IMR-90 (cell line): Measurements from ENCODE around the gene TPPP. TPM values are rescaled to one million over a fixed set of nuclear protein-coding genes. Genes with fewer than 3 reads are reported as not detected.

ENCODE experiments used
- ATAC-seq: fragments of 200-7000 bp; cut with Tn5 transposase; 2 replicates; pipeline ENCODE4 v1.9.1; 2020; ENCODE audit warnings: low read depth, mild to moderate bottlenecking, moderate library complexity
- BruUV-seq: library from RNA; stranded (reverse); fragments of 400-500 nt; replicated peaks from 2 replicates; lab custom pipeline; 2021; lab: Mats Ljungman, UMichigan
- CTCF ChIA-PET: fragments of 300-600 bp; formaldehyde crosslinking; extraction: SDS; loops from one replicate; lab custom pipeline; 2021; ENCODE audit warnings: antibody characterized with exemption; lab: Yijun Ruan, JAX
- POLR2A ChIA-PET: fragments of 300-600 bp; sonication (Branson Sonifier 250); formaldehyde crosslinking; loops from one replicate; lab custom pipeline; 2022; ENCODE audit warnings: antibody characterized with exemption; ENCODE audit not compliant: unreplicated experiment; lab: Charles Lee
- DNase-seq: peaks from one replicate; pipeline ENCODE4 v3.0.0; 2013
- H2AFZ ChIP-seq: replicated peaks from 2 replicates; pipeline ENCODE3; 2013; ENCODE audit warnings: low read length, mild to moderate bottlenecking; ENCODE audit not compliant: poor library complexity
- H2AK5ac ChIP-seq: 2 replicates; pipeline ENCODE4 v1.6.1; 2013; ENCODE audit warnings: low read depth, low read length, inconsistent platforms
- H2AK9ac ChIP-seq: replicated peaks from 2 replicates; pipeline ENCODE3; 2013; ENCODE audit warnings: mild to moderate bottlenecking, low read depth, low read length, moderate library complexity; ENCODE audit not compliant: poor library complexity
- H2BK120ac ChIP-seq: 2 replicates; pipeline ENCODE4 v1.6.1; 2013; ENCODE audit warnings: low read depth, low read length, inconsistent platforms
- H2BK15ac ChIP-seq: 3 replicates; pipeline ENCODE4 v1.6.1; 2013; ENCODE audit warnings: low read depth, low read length, inconsistent platforms
- H2BK20ac ChIP-seq: 2 replicates; pipeline ENCODE4 v1.6.1; 2013; ENCODE audit warnings: low read depth, mild to moderate bottlenecking, inconsistent platforms, low read length, moderate library complexity
- H2BK5ac ChIP-seq: 2 replicates; pipeline ENCODE4 v1.6.1; 2013; ENCODE audit warnings: mild to moderate bottlenecking, low read depth, low read length, inconsistent platforms; ENCODE audit not compliant: poor library complexity, severe bottlenecking
- H3K14ac ChIP-seq: replicated peaks from 2 replicates; pipeline ENCODE4 v1.6.1; 2013; ENCODE audit warnings: low read depth, low read length, inconsistent platforms
- H3K18ac ChIP-seq: 2 replicates; pipeline ENCODE4 v1.6.1; 2013; ENCODE audit warnings: low read depth, low read length, control low read depth
- H3K23ac ChIP-seq: 2 replicates; pipeline ENCODE4 v1.6.1; 2013; ENCODE audit warnings: low read depth, low read length, inconsistent platforms
- H3K27ac ChIP-seq: 2 replicates; pipeline ENCODE4 v1.5.1; 2013; ENCODE audit warnings: mild to moderate bottlenecking, control low read depth, low read length; ENCODE audit not compliant: insufficient read depth
- H3K27me3 ChIP-seq: 2 replicates; pipeline ENCODE4 v1.6.1; 2013; ENCODE audit warnings: low read length; ENCODE audit not compliant: control insufficient read depth, insufficient read depth
- H3K36me3 ChIP-seq: 2 replicates; pipeline ENCODE4 v1.6.1; 2013; ENCODE audit warnings: low read length, mixed read lengths; ENCODE audit not compliant: control insufficient read depth, insufficient read depth
- H3K4ac ChIP-seq: 2 replicates; pipeline ENCODE4 v1.6.1; 2013; ENCODE audit warnings: low read depth, low read length, inconsistent platforms
- H3K4me1 ChIP-seq: 2 replicates; pipeline ENCODE4 v1.6.1; 2013; ENCODE audit warnings: low read length, mixed read lengths; ENCODE audit not compliant: control insufficient read depth, insufficient read depth
- H3K4me2 ChIP-seq: 2 replicates; pipeline ENCODE4 v1.6.1; 2013; ENCODE audit warnings: low read depth, mild to moderate bottlenecking, control low read depth, low read length, moderate library complexity
- H3K4me3 ChIP-seq: 2 replicates; pipeline ENCODE4 v1.5.1; 2013; ENCODE audit warnings: low read depth, mild to moderate bottlenecking, control low read depth, low read length, moderate library complexity; ENCODE audit not compliant: insufficient read depth
- H3K56ac ChIP-seq: 2 replicates; pipeline ENCODE4 v1.6.1; 2013; ENCODE audit warnings: low read length, inconsistent platforms; ENCODE audit not compliant: insufficient read depth; ENCODE audit errors: extremely low read depth
- H3K79me1 ChIP-seq, 2 experiments: 2 replicates each; pipeline ENCODE4 v1.6.1; 2013; ENCODE audit warnings: low read length in 2 of 2, inconsistent platforms in 1 of 2, low read depth in 1 of 2
- H3K9ac ChIP-seq: 2 replicates; pipeline ENCODE4 v1.6.1; 2013; ENCODE audit warnings: low read depth, low read length, control low read depth
- H3K9me1 ChIP-seq: 2 replicates; pipeline ENCODE4 v1.6.1; 2013; ENCODE audit warnings: low read length, inconsistent platforms; ENCODE audit not compliant: insufficient read depth
- H3K9me3 ChIP-seq: 2 replicates; pipeline ENCODE4 v1.6.1; 2013; ENCODE audit warnings: low read length; ENCODE audit not compliant: control insufficient read depth, insufficient read depth
- H4K20me1 ChIP-seq: 2 replicates; pipeline ENCODE4 v1.6.1; 2013; ENCODE audit warnings: low read length, inconsistent platforms; ENCODE audit not compliant: insufficient read depth
- H4K5ac ChIP-seq: 2 replicates; pipeline ENCODE4 v1.6.1; 2013; ENCODE audit warnings: mild to moderate bottlenecking, low read depth, low read length, control low read depth
- H4K8ac ChIP-seq, 2 experiments: 2 replicates each; pipeline ENCODE4 v1.6.1; 2013; ENCODE audit warnings: low read depth in 2 of 2, low read length in 2 of 2, control low read depth in 1 of 2, inconsistent platforms in 1 of 2
- H4K91ac ChIP-seq: 2 replicates; pipeline ENCODE4 v1.6.1; 2013; ENCODE audit warnings: low read depth, low read length, inconsistent platforms; ENCODE audit not compliant: insufficient read depth
- BHLHE40 ChIP-seq: fragments of 150-350 bp; IDR thresholded peaks from 2 replicates; pipeline ENCODE4 v1.6.1; 2016; ENCODE audit warnings: mild to moderate bottlenecking, low read depth, low read length
- CEBPB ChIP-seq: IDR thresholded peaks from 2 replicates; pipeline ENCODE4 v1.6.1; 2012; ENCODE audit warnings: low read depth, low read length, improper control_type of control experiment
- CHD1 ChIP-seq: IDR thresholded peaks from 2 replicates; pipeline ENCODE4 v1.6.1; 2012; ENCODE audit warnings: low read depth, low read length, improper control_type of control experiment
- FOS ChIP-seq: fragments of 150-350 bp; IDR thresholded peaks from 2 replicates; pipeline ENCODE4 v1.6.1; 2016; ENCODE audit warnings: low read depth, low read length
- MAFK ChIP-seq: IDR thresholded peaks from 2 replicates; pipeline ENCODE4 v1.6.1; 2012; ENCODE audit warnings: low read depth, low read length, improper control_type of control experiment
- MXI1 ChIP-seq: IDR thresholded peaks from 2 replicates; pipeline ENCODE4 v1.6.1; 2012; ENCODE audit warnings: low read depth, mild to moderate bottlenecking, low read length, moderate library complexity, borderline replicate concordance
- NFE2L2 ChIP-seq: fragments of 150-350 bp; IDR thresholded peaks from 2 replicates; pipeline ENCODE4 v1.6.1; 2016; ENCODE audit warnings: low read depth, mild to moderate bottlenecking, low read length
- POLR2A ChIP-seq: IDR thresholded peaks from 2 replicates; pipeline ENCODE4 v1.6.1; 2012; ENCODE audit warnings: mild to moderate bottlenecking, low read depth, low read length
- RAD21 ChIP-seq: IDR thresholded peaks from 2 replicates; pipeline ENCODE4 v1.6.1; 2012; ENCODE audit warnings: low read length, improper control_type of control experiment
- RCOR1 ChIP-seq: IDR thresholded peaks from 2 replicates; pipeline ENCODE4 v1.6.1; 2012; ENCODE audit warnings: mild to moderate bottlenecking, low read length, improper control_type of control experiment; ENCODE audit not compliant: insufficient replicate concordance
- WGBS, 2 experiments: methylation state at CpG; one replicate each; pipeline versions ENCODE4 v1.1.5 to v1.1.7; 2013; ENCODE audit warnings: missing lambda C conversion rate in 2 of 2; ENCODE audit not compliant: insufficient read length in 1 of 2; ENCODE audit errors: extremely low coverage in 2 of 2; 5-methylcytosine and 5-hydroxymethylcytosine counted together
- dilution Hi-C: fragments of 300-500 bp; cut with HindIII; formaldehyde crosslinking; loops from one replicate; pipeline ENCODE4 v1.14.3; 2018; ENCODE audit warnings: low sequenced_read_pairs; ENCODE audit not compliant: unreplicated experiment
- in situ Hi-C: fragments of 300-500 bp; cut with MboI; formaldehyde crosslinking; loops from 3 replicates; pipeline ENCODE4 v1.14.3; 2019; ENCODE audit warnings: low sequenced_read_pairs, inconsistent platforms, mixed read lengths
- intact Hi-C: fragments of 100-400 bp; cut with micrococcal nuclease; formaldehyde crosslinking; loops from 2 replicates; pipeline ENCODE4 v1.10.0; 2022
- polyA plus RNA-seq, 3 experiments: library from polyadenylated mRNA; depleted of rRNA; stranded (reverse); fragments of >200 nt; gene quantifications; 2 replicates each; pipeline ENCODE4 v1.2.3, GENCODE V29; 2012; ENCODE audit warnings: low replicate concordance in 1 of 3
- total RNA-seq: library from RNA; depleted of rRNA; stranded (reverse); fragments of >200 nt; gene quantifications from 2 replicates; pipeline ENCODE4 v1.2.3, GENCODE V29; 2012
- TF ChIP-seq, protein P1 (sequence below): fragments of 150-350 bp; IDR thresholded peaks from 2 replicates; pipeline ENCODE4 v1.6.1; 2016; ENCODE audit warnings: low read depth, mild to moderate bottlenecking, low read length, moderate library complexity, borderline replicate concordance
- TF ChIP-seq, protein P2 (sequence below): fragments of 150-350 bp; IDR thresholded peaks from 2 replicates; pipeline ENCODE4 v1.6.1; 2017; ENCODE audit warnings: mild to moderate bottlenecking, antibody characterized with exemption, low read length, low read depth
- TF ChIP-seq, protein P3 (sequence below): conservative IDR thresholded peaks from 2 replicates; pipeline ENCODE4 v1.5.1; 2012; ENCODE audit warnings: mild to moderate bottlenecking, low read depth, low read length, improper control_type of control experiment

Gene TPPP
- total and polyA plus RNA-seq, 2 of the 4 experiments (the other 2 are of a cell fraction) = under 0.01 to 0.07 TPM

DNA sequence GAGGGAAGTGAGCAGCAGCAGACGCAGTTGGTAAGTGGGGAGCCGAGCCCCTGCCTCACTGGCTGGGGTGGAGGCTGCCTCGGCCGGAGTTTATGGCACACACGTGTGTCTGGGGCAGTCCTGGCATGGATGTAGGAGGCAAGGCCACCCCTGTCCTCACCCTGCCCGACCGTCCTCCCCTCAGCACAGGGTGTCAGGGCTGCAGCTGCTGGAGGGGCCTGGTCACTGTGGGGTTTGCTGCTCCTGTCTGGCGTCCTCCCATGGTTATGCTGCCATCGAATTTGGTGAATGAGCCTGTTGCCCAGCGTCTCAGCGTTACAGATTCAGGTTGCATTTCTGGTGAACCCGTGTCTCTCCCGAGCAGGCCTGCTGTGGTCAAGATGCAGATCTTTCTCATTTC lies 48.6 kb downstream of the TPPP start:
- ChIA-PET POLR2A (no interaction called here), CTCF (no interaction called here)
- Histone ChIP-seq H3K36me3 (peaks cover 18% of the 10 kb centered on the region), H4K5ac (no peak overlapping the region), H3K4me1 (no peaks in the 10 kb centered on the region), H3K9ac (no peak overlapping the region), H3K4me3 (no peak overlapping the region), H2BK120ac (no peak overlapping the region), H4K20me1 (no peaks in the 10 kb centered on the region), H3K18ac (no peak overlapping the region), H2BK5ac (no peak overlapping the region), H3K27ac (no peak overlapping the region), H4K91ac (no peak overlapping the region), H2BK20ac (no peak overlapping the region), H2AFZ (no peak overlapping the region), H3K27me3 (no peaks in the 10 kb centered on the region), H3K4ac (no peak overlapping the region), H2AK5ac (no peak overlapping the region), H3K4me2 (no peak overlapping the region), H4K8ac (no peak overlapping the region), H2AK9ac (no peak overlapping the region), H3K23ac (no peak overlapping the region), H3K9me3 (no peaks in the 10 kb centered on the region), H3K56ac (no peak overlapping the region), H3K14ac (no peak overlapping the region), H3K79me1 (no peaks in the 10 kb centered on the region; a peak in 1 of 4 replicates), H3K9me1 (0 out of 2 replicates have a peak, but pooled peaks cover 3% of the 10 kb centered on the region), H2BK15ac (no peak overlapping the region)
- no TSS peak for BruUV-seq
- TF ChIP-seq BHLHE40 (no peak), RAD21 (no peak), MAFK (no peak), MXI1 (no peak), RCOR1 (no peak), NFE2L2 (no peak), FOS (no peak), CHD1 (no peak), CEBPB (no peak), POLR2A (no peak)
- TF ChIP-seq, protein P1, sequence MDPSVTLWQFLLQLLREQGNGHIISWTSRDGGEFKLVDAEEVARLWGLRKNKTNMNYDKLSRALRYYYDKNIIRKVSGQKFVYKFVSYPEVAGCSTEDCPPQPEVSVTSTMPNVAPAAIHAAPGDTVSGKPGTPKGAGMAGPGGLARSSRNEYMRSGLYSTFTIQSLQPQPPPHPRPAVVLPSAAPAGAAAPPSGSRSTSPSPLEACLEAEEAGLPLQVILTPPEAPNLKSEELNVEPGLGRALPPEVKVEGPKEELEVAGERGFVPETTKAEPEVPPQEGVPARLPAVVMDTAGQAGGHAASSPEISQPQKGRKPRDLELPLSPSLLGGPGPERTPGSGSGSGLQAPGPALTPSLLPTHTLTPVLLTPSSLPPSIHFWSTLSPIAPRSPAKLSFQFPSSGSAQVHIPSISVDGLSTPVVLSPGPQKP = no peak
- TF ChIP-seq, protein P2, sequence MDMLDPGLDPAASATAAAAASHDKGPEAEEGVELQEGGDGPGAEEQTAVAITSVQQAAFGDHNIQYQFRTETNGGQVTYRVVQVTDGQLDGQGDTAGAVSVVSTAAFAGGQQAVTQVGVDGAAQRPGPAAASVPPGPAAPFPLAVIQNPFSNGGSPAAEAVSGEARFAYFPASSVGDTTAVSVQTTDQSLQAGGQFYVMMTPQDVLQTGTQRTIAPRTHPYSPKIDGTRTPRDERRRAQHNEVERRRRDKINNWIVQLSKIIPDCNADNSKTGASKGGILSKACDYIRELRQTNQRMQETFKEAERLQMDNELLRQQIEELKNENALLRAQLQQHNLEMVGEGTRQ = no peak
- TF ChIP-seq, protein P3, sequence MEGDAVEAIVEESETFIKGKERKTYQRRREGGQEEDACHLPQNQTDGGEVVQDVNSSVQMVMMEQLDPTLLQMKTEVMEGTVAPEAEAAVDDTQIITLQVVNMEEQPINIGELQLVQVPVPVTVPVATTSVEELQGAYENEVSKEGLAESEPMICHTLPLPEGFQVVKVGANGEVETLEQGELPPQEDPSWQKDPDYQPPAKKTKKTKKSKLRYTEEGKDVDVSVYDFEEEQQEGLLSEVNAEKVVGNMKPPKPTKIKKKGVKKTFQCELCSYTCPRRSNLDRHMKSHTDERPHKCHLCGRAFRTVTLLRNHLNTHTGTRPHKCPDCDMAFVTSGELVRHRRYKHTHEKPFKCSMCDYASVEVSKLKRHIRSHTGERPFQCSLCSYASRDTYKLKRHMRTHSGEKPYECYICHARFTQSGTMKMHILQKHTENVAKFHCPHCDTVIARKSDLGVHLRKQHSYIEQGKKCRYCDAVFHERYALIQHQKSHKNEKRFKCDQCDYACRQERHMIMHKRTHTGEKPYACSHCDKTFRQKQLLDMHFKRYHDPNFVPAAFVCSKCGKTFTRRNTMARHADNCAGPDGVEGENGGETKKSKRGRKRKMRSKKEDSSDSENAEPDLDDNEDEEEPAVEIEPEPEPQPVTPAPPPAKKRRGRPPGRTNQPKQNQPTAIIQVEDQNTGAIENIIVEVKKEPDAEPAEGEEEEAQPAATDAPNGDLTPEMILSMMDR = no peak
- DNase-seq = no peak
- no peak for ATAC-seq
- intact Hi-C loops (no loop called here), in situ Hi-C loops (no loop called here), dilution Hi-C loops (no loop called here)
- WGBS, 2 experiments = no CpG with 5 or more reads among the region's 13 CpGs
